H7 (cell line): ENCODE data around the gene ZNF70. TPM values are rescaled to one million over a fixed set of nuclear protein-coding genes. Genes with fewer than 3 reads are reported as not detected.
"Not testable (repeated sequence)": the region's sequence is repeated elsewhere in the genome, so short reads cannot be mapped to it uniquely, and the experiment has no call there.

ENCODE experiments used
- DNase-seq: peaks from one replicate; pipeline ENCODE4 v3.0.0; 2012
- H3K27me3 ChIP-seq: 2 replicates; pipeline ENCODE4 v1.6.0; 2011; ENCODE audit warnings: mild to moderate bottlenecking, low read length; ENCODE audit not compliant: control insufficient read depth, insufficient read depth
- H3K36me3 ChIP-seq: replicated peaks from 2 replicates; pipeline ENCODE4 v1.5.1; 2011; ENCODE audit warnings: low read length; ENCODE audit not compliant: control insufficient read depth, insufficient read depth
- H3K4me3 ChIP-seq: 2 replicates; pipeline ENCODE4 v1.5.1; 2011; ENCODE audit warnings: low read depth, mild to moderate bottlenecking, control low read depth, low read length, moderate library complexity; ENCODE audit not compliant: insufficient read depth
- total RNA-seq: library from RNA; depleted of rRNA; stranded (reverse); fragments of >200 nt; shearing (Covaris generic); gene quantifications from 2 replicates; pipeline ENCODE4 v1.2.3, GENCODE V29; 2014

Gene ZNF70
- total RNA-seq, 1 experiment from 2014 or later = 1.7 TPM

GRCh38 chr22:23742505-23743264 is 8.2 kb downstream of the ZNF70 start:
- peak; percentile 10 for DNase-seq
- H3K4me3 ChIP-seq = no peak overlapping the region

GRCh38 chr22:23737696-23738095 is 13.2 kb downstream of the ZNF70 start:
- no peaks in the 10 kb centered on the region for H3K36me3 ChIP-seq
- DNase-seq = peak; percentile 5
- H3K4me3 ChIP-seq = no peak overlapping the region
- H3K27me3 ChIP-seq = no peaks in the 10 kb centered on the region

More at GRCh38 chr22:23742505-23743264, 8.2 kb downstream of the ZNF70 start:
- Histone ChIP-seq H3K36me3 (peaks cover 12% of the 10 kb centered on the region), H3K27me3 (no peaks in the 10 kb centered on the region)

GRCh38 chr22:23728108-23728507 is 22.8 kb downstream of the ZNF70 start:
- H3K4me3 ChIP-seq, DNase-seq, H3K27me3 ChIP-seq, H3K36me3 ChIP-seq: not testable (repeated sequence)

GRCh38 chr22:23722724-23723123 is 28.2 kb downstream of the ZNF70 start:
- no peak for DNase-seq
- H3K36me3 ChIP-seq = no peaks in the 10 kb centered on the region
- no peaks in the 10 kb centered on the region for H3K27me3 ChIP-seq
- no peak overlapping the region for H3K4me3 ChIP-seq

- H3K27me3 ChIP-seq = no peaks in the 10 kb centered on the region
- H3K36me3 ChIP-seq = no peaks in the 10 kb centered on the region
- no peak for DNase-seq
- H3K4me3 ChIP-seq = no peak overlapping the region
Observed at GRCh38 chr22:23722160-23722559, 28.8 kb downstream of the ZNF70 start.

GRCh38 chr22:23720855-23721254 is 30.1 kb downstream of the ZNF70 start:
- no peaks in the 10 kb centered on the region; the same call in 1 of the 2 replicates for H3K27me3 ChIP-seq
- no peak for DNase-seq
- no peak overlapping the region for H3K4me3 ChIP-seq
- H3K36me3 ChIP-seq = no peaks in the 10 kb centered on the region

- peaks cover 2% of the 10 kb centered on the region for H3K36me3 ChIP-seq
- no peak overlapping the region for H3K4me3 ChIP-seq
- no peak for DNase-seq
- H3K27me3 ChIP-seq = no peaks in the 10 kb centered on the region; the same call in 1 of the 2 replicates
Observed at GRCh38 chr22:23718371-23719165, 32.3 kb downstream of the ZNF70 start.

GRCh38 chr22:23716811-23717801 is 33.8 kb downstream of the ZNF70 start:
- peaks cover 5% of the 10 kb centered on the region for H3K36me3 ChIP-seq
- H3K4me3 ChIP-seq = peak overlapping the region; percentile 94
- no peaks in the 10 kb centered on the region; the same call in 1 of the 2 replicates for H3K27me3 ChIP-seq
- DNase-seq = peak; percentile 97

GRCh38 chr22:23715806-23716375 is 35.0 kb downstream of the ZNF70 start:
- H3K4me3 ChIP-seq = no peak overlapping the region
- no peak for DNase-seq
- H3K27me3 ChIP-seq = no peaks in the 10 kb centered on the region; the same call in 1 of the 2 replicates
- H3K36me3 ChIP-seq = peaks cover 5% of the 10 kb centered on the region

- no peak for DNase-seq
- Histone ChIP-seq H3K27me3 (no peaks in the 10 kb centered on the region; the same call in 1 of the 2 replicates), H3K36me3 (peaks cover 5% of the 10 kb centered on the region), H3K4me3 (no peak overlapping the region)
Observed at GRCh38 chr22:23714596-23715578, 36.0 kb downstream of the ZNF70 start.

GRCh38 chr22:23713696-23714595 is 37.0 kb downstream of the ZNF70 start:
- Histone ChIP-seq H3K27me3 (no peaks in the 10 kb centered on the region; the same call in 1 of the 2 replicates), H3K4me3 (no peak overlapping the region), H3K36me3 (peaks cover 8% of the 10 kb centered on the region)
- DNase-seq = no peak

- Histone ChIP-seq H3K27me3 (no peaks in the 10 kb centered on the region; the same call in 1 of the 2 replicates), H3K4me3 (no peak overlapping the region), H3K36me3 (peaks cover 11% of the 10 kb centered on the region)
- DNase-seq = no peak
Observed at GRCh38 chr22:23712256-23712655, 38.7 kb downstream of the ZNF70 start.
